A549 treated with AZD9567 at 1 μM for 4 hours (cell line): ENCODE results near the gene TTC28. TPM values are rescaled to one million over a fixed set of nuclear protein-coding genes. Genes with fewer than 3 reads are reported as not detected.

Experiments
- total RNA-seq: library from RNA; stranded (reverse); fragments of 200-300 nt; extraction: Qiagen RNA extraction; gene quantifications from 5 replicates; pipeline ENCODE4 v1.2.3, GENCODE V29; 2022; ENCODE audit not compliant: insufficient read depth

The TTC28 gene
- 2.3 to 4.9 TPM (median 3.2 TPM) in 5 replicates for total RNA-seq

GRCh38 chr22:28679611-28680287 is at the start of gene TTC28:
TTC28 (minus strand) TSS chr22:28679840; CDS start chr22:28679723, 117 bp downstream.

Other genes starting within 250 kb of the TTC28 start
- gene CHEK2, start 62.0 kb upstream of the TTC28 start, total RNA-seq, result 8.8 to 13.4 TPM (median 9.3 TPM) in 5 replicates
- gene HSCB, start 62.2 kb upstream of the TTC28 start, total RNA-seq, result 7.7 to 13.1 TPM (median 12.3 TPM) in 5 replicates
- 8.4 to 13.6 TPM (median 10.2 TPM) in 5 replicates for gene CCDC117, start 92.9 kb upstream of the TTC28 start, total RNA-seq
- gene XBP1, start 120.7 kb upstream of the TTC28 start, total RNA-seq, result 51.1 to 56.1 TPM (median 53.9 TPM) in 5 replicates
- gene ZNRF3, start 203.7 kb upstream of the TTC28 start, total RNA-seq, result 6.4 to 7.8 TPM (median 7.6 TPM) in 5 replicates